HepG2 (cell line): ENCODE measurements around the gene SLC39A10. TPM values are rescaled to one million over a fixed set of nuclear protein-coding genes. Genes with fewer than 3 reads are reported as not detected.

Source experiments
- CEBPB ChIP-seq: IDR thresholded peaks from 2 replicates; pipeline ENCODE4 v1.6.1; 2011; ENCODE audit warnings: low read depth, low read length, improper control_type of control experiment, borderline replicate concordance
- GABPA ChIP-seq, 2 experiments: IDR thresholded peaks; 2 replicates each; pipeline ENCODE4 v1.6.1; 2011 to 2016; ENCODE audit warnings: low read depth in 2 of 2, low read length in 1 of 2, missing biosample characterization in 1 of 2, missing genetic modification characterization in 1 of 2
- HDAC1 ChIP-seq: sonication (generic); formaldehyde crosslinking; IDR thresholded peaks from 2 replicates; pipeline ENCODE4 v1.5.1; 2020; ENCODE audit warnings: mild to moderate bottlenecking, missing genetic modification reagents
- HMGXB3 ChIP-seq: sonication (generic); formaldehyde crosslinking; IDR thresholded peaks from 2 replicates; pipeline ENCODE4 v1.4.0; 2020; ENCODE audit warnings: missing genetic modification reagents, borderline replicate concordance
- KLF11 ChIP-seq: IDR thresholded peaks from 2 replicates; pipeline ENCODE4 v1.6.1; 2016; ENCODE audit warnings: missing compliant biosample characterization
- KLF12 ChIP-seq: sonication (generic); formaldehyde crosslinking; IDR thresholded peaks from 2 replicates; pipeline ENCODE4 v1.4.0; 2020; ENCODE audit warnings: missing genetic modification reagents, borderline replicate concordance
- PAWR ChIP-seq: sonication (generic); formaldehyde crosslinking; IDR thresholded peaks from 2 replicates; pipeline ENCODE4 v1.4.0; 2020; ENCODE audit warnings: missing genetic modification reagents, mild to moderate bottlenecking, borderline replicate concordance
- PPARG ChIP-seq: conservative IDR thresholded peaks from 2 replicates; pipeline ENCODE4 v1.6.1; 2016; ENCODE audit warnings: missing biosample characterization, missing genetic modification reagents
- SNAI1 ChIP-seq: sonication (generic); formaldehyde crosslinking; IDR thresholded peaks from 2 replicates; pipeline ENCODE4 v1.5.0; 2020; ENCODE audit warnings: mild to moderate bottlenecking, missing genetic modification reagents, borderline replicate concordance
- ZBTB43 ChIP-seq: sonication (generic); formaldehyde crosslinking; conservative IDR thresholded peaks from 2 replicates; pipeline ENCODE4 v1.4.0; 2020; ENCODE audit warnings: missing genetic modification reagents
- ZFP90 ChIP-seq: sonication (generic); formaldehyde crosslinking; IDR thresholded peaks from 2 replicates; pipeline ENCODE4 v1.8.0; 2022; ENCODE audit warnings: missing genetic modification reagents, mild to moderate bottlenecking, inconsistent platforms, borderline replicate concordance
- polyA plus RNA-seq, 8 experiments: library from polyadenylated mRNA; depleted of rRNA in 3 of 8; stranded (reverse) in 7 of 8; unstranded in 1 of 8; fragments of >200 nt; fragmentation: Illumina TruSeq in 4 of 8; extraction: Trizol in 4 of 8; gene quantifications; 2 replicates each; pipeline versions ENCODE4 v1.2.1 to v1.2.3, GENCODE V29; 2011 to 2016; ENCODE audit warnings: low read depth in 4 of 8, missing spikeins in 1 of 8, mixed read lengths in 1 of 8; ENCODE audit not compliant: insufficient read depth in 1 of 8
- total RNA-seq, 5 experiments: library from RNA; depleted of rRNA; stranded (reverse); fragments of >200 nt; fragmentation: Illumina TruSeq; extraction: Trizol; gene quantifications; 2 replicates each; pipeline ENCODE4 v1.2.3, GENCODE V29; 2016; ENCODE audit warnings: low read depth in 1 of 5

SLC39A10 gene
- total and polyA plus RNA-seq, 2 of the 13 experiments (the other 11 are each of a cell fraction or from before 2014, with no cell fraction given): 13.2 to 21.0 TPM

- TF ChIP-seq GABPA (IDR thresholded peaks at IDR 0.05; ENCODE audit: low read depth, low read length): no peak
- no peak for TF ChIP-seq GABPA (CRISPR knock-in tag; IDR thresholded peaks at IDR 0.05; ENCODE audit: low read depth)
- no peak for TF ChIP-seq PPARG
- TF ChIP-seq KLF11 (CRISPR knock-in tag): no peak
- TF ChIP-seq PAWR (CRISPR knock-in tag): no peak
- no peak for TF ChIP-seq KLF12 (CRISPR knock-in tag)
- peak; percentile 76 for TF ChIP-seq CEBPB
- TF ChIP-seq SNAI1 (CRISPR knock-in tag): no peak
- peak; percentile 94 for TF ChIP-seq ZFP90 (CRISPR knock-in tag)
- TF ChIP-seq HDAC1 (CRISPR knock-in tag): no peak
- no peak for TF ChIP-seq HMGXB3
- no peak for TF ChIP-seq ZBTB43 (CRISPR knock-in tag)
Observed at GRCh38 chr2:195677290-195677689, 20.3 kb downstream of the SLC39A10 start (continued).
